ENCODE results near the gene LARGE1. TPM values are rescaled to one million over a fixed set of nuclear protein-coding genes. Genes with fewer than 3 reads are reported as not detected.

LARGE1 gene
- total RNA-seq, 1 experiment from 2014 or later: 2.5 TPM

DNA sequence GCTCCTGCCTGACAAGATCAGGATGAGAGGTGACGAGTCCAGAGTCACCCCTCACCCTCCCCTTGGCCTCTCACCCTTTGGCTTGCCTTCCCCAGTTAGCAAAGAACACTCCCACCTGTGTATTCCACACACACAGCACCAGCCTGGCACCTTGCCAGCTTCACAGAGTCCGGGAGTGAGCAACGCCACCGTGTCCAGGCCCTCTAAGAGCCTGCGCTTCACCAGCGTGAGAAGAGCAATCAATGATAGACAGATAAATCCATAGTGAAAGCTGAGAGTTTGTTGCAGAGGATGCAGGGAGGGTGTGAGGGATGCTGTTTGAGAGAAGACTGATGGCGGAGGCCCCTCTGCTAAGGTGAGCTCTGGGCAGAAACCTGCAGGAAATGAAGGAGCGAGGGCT is 404.5 kb downstream of the LARGE1 start:
- no peaks in the 10 kb centered on the region for H3K4me1 ChIP-seq (ENCODE audit: control insufficient read depth, insufficient read depth, low read length)
- no peak overlapping the region for H3K27ac ChIP-seq (ENCODE audit: low read length)
- ChIA-PET POLR2A (no interaction called here), CTCF (no interaction called here)
- ATAC-seq: no peak
- H3K9me3 ChIP-seq (ENCODE audit: control insufficient read depth, insufficient read depth, low read depth, low read length): no peaks in the 10 kb centered on the region
- intact Hi-C loops (cut with micrococcal nuclease; ENCODE audit: unreplicated experiment): loop anchor here (10.0 kb wide), 1 partner anchor 59 kb away; no protein-coding TSS in a partner anchor
- TF ChIP-seq, protein P1, sequence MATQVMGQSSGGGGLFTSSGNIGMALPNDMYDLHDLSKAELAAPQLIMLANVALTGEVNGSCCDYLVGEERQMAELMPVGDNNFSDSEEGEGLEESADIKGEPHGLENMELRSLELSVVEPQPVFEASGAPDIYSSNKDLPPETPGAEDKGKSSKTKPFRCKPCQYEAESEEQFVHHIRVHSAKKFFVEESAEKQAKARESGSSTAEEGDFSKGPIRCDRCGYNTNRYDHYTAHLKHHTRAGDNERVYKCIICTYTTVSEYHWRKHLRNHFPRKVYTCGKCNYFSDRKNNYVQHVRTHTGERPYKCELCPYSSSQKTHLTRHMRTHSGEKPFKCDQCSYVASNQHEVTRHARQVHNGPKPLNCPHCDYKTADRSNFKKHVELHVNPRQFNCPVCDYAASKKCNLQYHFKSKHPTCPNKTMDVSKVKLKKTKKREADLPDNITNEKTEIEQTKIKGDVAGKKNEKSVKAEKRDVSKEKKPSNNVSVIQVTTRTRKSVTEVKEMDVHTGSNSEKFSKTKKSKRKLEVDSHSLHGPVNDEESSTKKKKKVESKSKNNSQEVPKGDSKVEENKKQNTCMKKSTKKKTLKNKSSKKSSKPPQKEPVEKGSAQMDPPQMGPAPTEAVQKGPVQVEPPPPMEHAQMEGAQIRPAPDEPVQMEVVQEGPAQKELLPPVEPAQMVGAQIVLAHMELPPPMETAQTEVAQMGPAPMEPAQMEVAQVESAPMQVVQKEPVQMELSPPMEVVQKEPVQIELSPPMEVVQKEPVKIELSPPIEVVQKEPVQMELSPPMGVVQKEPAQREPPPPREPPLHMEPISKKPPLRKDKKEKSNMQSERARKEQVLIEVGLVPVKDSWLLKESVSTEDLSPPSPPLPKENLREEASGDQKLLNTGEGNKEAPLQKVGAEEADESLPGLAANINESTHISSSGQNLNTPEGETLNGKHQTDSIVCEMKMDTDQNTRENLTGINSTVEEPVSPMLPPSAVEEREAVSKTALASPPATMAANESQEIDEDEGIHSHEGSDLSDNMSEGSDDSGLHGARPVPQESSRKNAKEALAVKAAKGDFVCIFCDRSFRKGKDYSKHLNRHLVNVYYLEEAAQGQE (IDR thresholded peaks at IDR 0.05; ENCODE audit: insufficient read depth in 1 of 2, low read depth in 2 of 2, low read length in 1 of 2): no peak
- no peaks in the 10 kb centered on the region for H3K36me3 ChIP-seq (ENCODE audit: control insufficient read depth, insufficient read depth, low read length)
- DNase-seq (ENCODE audit: low read depth, low spot score): no peak
- in situ Hi-C loops (cut with HindIII; ENCODE audit: low pct_unique_long_range_greater_than_20kb, low sequenced_read_pairs): no loop called here
- BruUV-seq (replicated peaks): no TSS peak
- H3K4me3 ChIP-seq (ENCODE audit: low read depth in 2 of 2, low read length in 2 of 2): no peak overlapping the region
- no peaks in the 10 kb centered on the region for H3K27me3 ChIP-seq (ENCODE audit: control insufficient read depth, insufficient read depth, low read length)

DNA sequence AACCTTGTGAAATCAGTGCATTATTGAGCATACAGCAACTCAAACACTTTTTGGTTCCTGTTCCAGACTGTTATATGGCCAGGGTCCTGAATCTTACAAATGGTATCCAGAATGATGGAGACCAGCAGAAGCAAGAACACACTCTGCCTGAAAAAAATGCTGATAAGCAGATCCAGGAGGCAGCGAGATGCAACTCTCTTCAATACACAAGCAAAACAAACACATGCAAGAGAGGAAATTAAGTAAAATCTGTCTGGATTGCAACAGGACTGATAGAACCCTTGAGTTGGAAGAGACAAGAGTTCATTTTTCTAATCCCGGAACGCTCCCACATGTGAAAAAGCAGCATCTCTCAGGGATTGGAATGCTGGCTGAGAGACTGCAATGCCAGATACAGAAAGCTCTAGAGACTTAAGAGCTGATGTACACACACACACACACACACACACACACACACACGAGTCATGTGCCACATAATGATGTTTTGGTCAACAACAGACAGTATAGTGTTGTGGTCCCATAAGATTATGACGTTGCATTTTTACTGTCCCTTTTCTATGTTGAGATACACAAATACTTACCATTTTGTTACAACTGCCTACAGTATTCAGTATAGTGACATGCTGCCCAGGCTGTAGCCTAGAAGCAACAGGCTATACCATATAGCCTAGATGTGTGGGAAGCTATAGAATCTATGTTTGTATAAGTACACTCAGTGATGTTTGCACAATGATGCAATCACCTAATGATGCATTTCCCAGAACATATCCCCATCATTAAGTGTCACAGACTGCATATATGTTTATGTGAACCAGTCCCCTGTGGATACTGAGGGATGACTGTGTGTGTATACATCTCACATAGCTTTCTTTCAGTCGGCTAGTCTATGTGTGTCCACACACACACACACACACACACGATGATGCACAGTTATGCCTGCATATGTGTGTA is 406.6 kb downstream of the LARGE1 start:
- ATAC-seq (no peak), DNase-seq (ENCODE audit: low read depth, low spot score) (no peak)
- no peaks in the 10 kb centered on the region for H3K36me3 ChIP-seq (ENCODE audit: control insufficient read depth, insufficient read depth, low read length)
- in situ Hi-C loops (cut with HindIII; ENCODE audit: low pct_unique_long_range_greater_than_20kb, low sequenced_read_pairs): no loop called here
- no peak overlapping the region for H3K4me3 ChIP-seq (ENCODE audit: low read depth in 2 of 2, low read length in 2 of 2)
- POLR2A ChIA-PET: no interaction called here
- H3K27ac ChIP-seq (ENCODE audit: low read length): no peak overlapping the region
- no peaks in the 10 kb centered on the region for H3K27me3 ChIP-seq (ENCODE audit: control insufficient read depth, insufficient read depth, low read length)
- no TSS peak for BruUV-seq (replicated peaks)
- H3K9me3 ChIP-seq (ENCODE audit: control insufficient read depth, insufficient read depth, low read depth, low read length): no peaks in the 10 kb centered on the region
- CTCF ChIA-PET: no interaction called here
- intact Hi-C loops (cut with micrococcal nuclease; ENCODE audit: unreplicated experiment): loop anchor here (10.0 kb wide), 1 partner anchor 61 kb away; no protein-coding TSS in a partner anchor
- TF ChIP-seq, protein P2, sequence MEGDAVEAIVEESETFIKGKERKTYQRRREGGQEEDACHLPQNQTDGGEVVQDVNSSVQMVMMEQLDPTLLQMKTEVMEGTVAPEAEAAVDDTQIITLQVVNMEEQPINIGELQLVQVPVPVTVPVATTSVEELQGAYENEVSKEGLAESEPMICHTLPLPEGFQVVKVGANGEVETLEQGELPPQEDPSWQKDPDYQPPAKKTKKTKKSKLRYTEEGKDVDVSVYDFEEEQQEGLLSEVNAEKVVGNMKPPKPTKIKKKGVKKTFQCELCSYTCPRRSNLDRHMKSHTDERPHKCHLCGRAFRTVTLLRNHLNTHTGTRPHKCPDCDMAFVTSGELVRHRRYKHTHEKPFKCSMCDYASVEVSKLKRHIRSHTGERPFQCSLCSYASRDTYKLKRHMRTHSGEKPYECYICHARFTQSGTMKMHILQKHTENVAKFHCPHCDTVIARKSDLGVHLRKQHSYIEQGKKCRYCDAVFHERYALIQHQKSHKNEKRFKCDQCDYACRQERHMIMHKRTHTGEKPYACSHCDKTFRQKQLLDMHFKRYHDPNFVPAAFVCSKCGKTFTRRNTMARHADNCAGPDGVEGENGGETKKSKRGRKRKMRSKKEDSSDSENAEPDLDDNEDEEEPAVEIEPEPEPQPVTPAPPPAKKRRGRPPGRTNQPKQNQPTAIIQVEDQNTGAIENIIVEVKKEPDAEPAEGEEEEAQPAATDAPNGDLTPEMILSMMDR (IDR thresholded peaks at IDR 0.05): no peak
- TF ChIP-seq SIN3A (IDR thresholded peaks at IDR 0.05; ENCODE audit: borderline replicate concordance, insufficient read depth, low read depth, low read length): no peak
- no peak for TF ChIP-seq TCF7L2 (IDR thresholded peaks at IDR 0.05; ENCODE audit: low read depth, low read length)
- TF ChIP-seq, protein P1 (IDR thresholded peaks at IDR 0.05; ENCODE audit: insufficient read depth in 1 of 2, low read depth in 2 of 2, low read length in 1 of 2): no peak
- TF ChIP-seq POLR2AphosphoS5 (IDR thresholded peaks at IDR 0.05; ENCODE audit: low read depth, low read length): no peak
- H3K4me1 ChIP-seq (ENCODE audit: control insufficient read depth, insufficient read depth, low read length): no peaks in the 10 kb centered on the region

Measured in Panc1 (cell line).